Activated CD8-positive, alpha-beta T cell treated with anti-CD3 and anti-CD28 coated beads for 36 hours (primary cell): Measurements from ENCODE around the gene SYTL1. TPM values are rescaled to one million over a fixed set of nuclear protein-coding genes. Genes with fewer than 3 reads are reported as not detected.

Source experiments
- ATAC-seq: fragments of 200-7000 bp; cut with Tn5 transposase; one replicate; pipeline ENCODE4 v1.10.0; 2021; ENCODE audit warnings: mild to moderate bottlenecking, moderate library complexity
- CTCF ChIA-PET: fragments of 350-600 bp; sonication (Branson Sonifier 250); formaldehyde crosslinking; loops from one replicate; lab custom pipeline; 2021; ENCODE audit warnings: antibody characterized with exemption; lab: Charles Lee
- POLR2A ChIA-PET: fragments of 350-600 bp; sonication (Branson Sonifier 250); formaldehyde crosslinking; loops from one replicate; lab custom pipeline; 2021; ENCODE audit warnings: antibody characterized with exemption; lab: Charles Lee
- DNase-seq: peaks from one replicate; pipeline ENCODE4 v3.0.0-alpha.2; 2020
- H3K27ac Mint-ChIP-seq: one replicate; pipeline ENCODE4 v1.8.0; 2021; ENCODE audit warnings: mild to moderate bottlenecking, mixed read lengths
- H3K27me3 Mint-ChIP-seq: one replicate; pipeline ENCODE4 v1.8.0; 2021; ENCODE audit warnings: mixed read lengths
- H3K36me3 Mint-ChIP-seq: one replicate; pipeline ENCODE4 v1.8.0; 2021; ENCODE audit warnings: low read depth, mixed read lengths
- H3K4me1 Mint-ChIP-seq: one replicate; pipeline ENCODE4 v1.8.0; 2021; ENCODE audit warnings: low read depth, mixed read lengths
- H3K4me3 Mint-ChIP-seq: one replicate; pipeline ENCODE4 v1.8.0; 2021; ENCODE audit warnings: mild to moderate bottlenecking, moderate library complexity, mixed read lengths
- H3K9me3 Mint-ChIP-seq: one replicate; pipeline ENCODE4 v1.8.0; 2021; ENCODE audit warnings: mixed read lengths
- CTCF ChIP-seq: fragments of 200-600 bp; IDR thresholded peaks from one replicate; pipeline ENCODE4 v1.8.0; 2022; ENCODE audit warnings: antibody characterized with exemption, mild to moderate bottlenecking
- intact Hi-C: fragments of 100-400 bp; cut with micrococcal nuclease; formaldehyde crosslinking; loops from one replicate; pipeline ENCODE4 v1.10.0; 2022
- total RNA-seq, 2 experiments: library from RNA; stranded (reverse); gene quantifications; one replicate each; pipeline ENCODE4 v1.2.3, GENCODE V29; 2021

Gene SYTL1
- total RNA-seq, 2 experiments from 2014 or later, result 77.7 to 80.6 TPM

- DNase-seq (no peak), ATAC-seq (no peak)
- peaks cover 44% of the 10 kb centered on the region for H3K4me1 Mint-ChIP-seq
- peaks cover 2% of the 10 kb centered on the region for H3K36me3 Mint-ChIP-seq
- H3K4me3 Mint-ChIP-seq, result peak overlapping the region; percentile 75
- H3K27me3 Mint-ChIP-seq, result peaks cover 2% of the 10 kb centered on the region
- H3K27ac Mint-ChIP-seq, result peak overlapping the region; percentile 90
- POLR2A ChIA-PET, result interaction anchor here (1.0 to 6.7 kb wide), 8 partner anchors 10 to 43 kb away, joined by 3 to 61 read pairs (median 6); partner anchors contain the start of genes MAP3K6 and SYTL1
- no peak for TF ChIP-seq CTCF
- CTCF ChIA-PET, result interaction anchor here (1.0 to 8.9 kb wide), 8 partner anchors 12 to 251 kb away, joined by 3 to 91 read pairs (median 56); partner anchors contain the start of genes CD164L2, GPR3, MAP3K6 and SYTL1
- H3K9me3 Mint-ChIP-seq, result no peaks in the 10 kb centered on the region
- intact Hi-C loops, result no loop called here
Observed at GRCh38 chr1:27355683-27356082, 13.9 kb downstream of the SYTL1 start.

- peak overlapping the region; percentile 90 for H3K27ac Mint-ChIP-seq
- no peaks in the 10 kb centered on the region for H3K9me3 Mint-ChIP-seq
- DNase-seq (no peak), ATAC-seq (no peak)
- peaks cover 2% of the 10 kb centered on the region for H3K36me3 Mint-ChIP-seq
- POLR2A ChIA-PET, result interaction anchor here (1.0 to 6.7 kb wide), 8 partner anchors 10 to 42 kb away, joined by 3 to 61 read pairs (median 6); partner anchors contain the start of genes MAP3K6 and SYTL1
- CTCF ChIA-PET, result interaction anchor here (1.0 to 8.9 kb wide), 13 partner anchors 13 to 306 kb away, joined by 3 to 91 read pairs (median 16); partner anchors contain the start of genes CD164L2, GPR3, MAP3K6 and SYTL1
- H3K4me3 Mint-ChIP-seq, result peak overlapping the region; percentile 75
- intact Hi-C loops, result no loop called here
- no peak for TF ChIP-seq CTCF
- peaks cover 44% of the 10 kb centered on the region for H3K4me1 Mint-ChIP-seq
- peaks cover 2% of the 10 kb centered on the region for H3K27me3 Mint-ChIP-seq
Observed at GRCh38 chr1:27356277-27356618, 14.4 kb downstream of the SYTL1 start.

GRCh38 chr1:27356619-27357280 lies 14.9 kb downstream of the SYTL1 start:
- CTCF ChIA-PET, result interaction anchor here (0.8 to 8.9 kb wide), 28 partner anchors 8 to 306 kb away, joined by 3 to 91 read pairs (median 6); partner anchors contain the start of genes CD164L2, FCN3, GPR3 and MAP3K6

GRCh38 chr1:27357281-27358037 lies 15.6 kb downstream of the SYTL1 start:
- Mint-ChIP-seq H3K4me3 (peak overlapping the region; percentile 75), H3K27ac (peak overlapping the region; percentile 90), H3K36me3 (peaks cover 2% of the 10 kb centered on the region), H3K4me1 (peaks cover 44% of the 10 kb centered on the region), H3K27me3 (peaks cover 2% of the 10 kb centered on the region), H3K9me3 (no peaks in the 10 kb centered on the region)
- peak; percentile 99 for TF ChIP-seq CTCF
- intact Hi-C loops, result no loop called here
- DNase-seq (peak; percentile 89), ATAC-seq (peak; percentile 67)
- CTCF ChIA-PET, result interaction anchor here (0.6 to 8.9 kb wide), 32 partner anchors 8 to 307 kb away, joined by 3 to 91 read pairs (median 5); partner anchors contain the start of genes CD164L2, FCN3, GPR3 and MAP3K6
- POLR2A ChIA-PET, result interaction anchor here (0.6 to 6.7 kb wide), 14 partner anchors 8 to 60 kb away, joined by 3 to 61 read pairs (median 4); partner anchors contain the start of genes CD164L2, MAP3K6 and SYTL1

More at GRCh38 chr1:27356619-27357280, 14.9 kb downstream of the SYTL1 start:
- Mint-ChIP-seq H3K4me1 (peaks cover 44% of the 10 kb centered on the region), H3K4me3 (peak overlapping the region; percentile 75), H3K27ac (peak overlapping the region; percentile 90), H3K36me3 (peaks cover 2% of the 10 kb centered on the region), H3K9me3 (no peaks in the 10 kb centered on the region), H3K27me3 (peaks cover 2% of the 10 kb centered on the region)
- POLR2A ChIA-PET, result interaction anchor here (0.7 to 6.7 kb wide), 11 partner anchors 8 to 60 kb away, joined by 3 to 61 read pairs (median 4); partner anchors contain the start of genes MAP3K6 and SYTL1
- TF ChIP-seq CTCF, result no peak
- intact Hi-C loops, result no loop called here
- DNase-seq (peak; percentile 80), ATAC-seq (peak; percentile 72)
